HG02623 (cell line): ENCODE measurements around the gene SLC40A1.

Source experiments
- ATAC-seq: cut with Tn5 transposase; IDR thresholded peaks from one replicate; pipeline ENCODE4 v1.9.1; 2021; ENCODE audit warnings: moderate library complexity; ENCODE audit not compliant: unreplicated experiment

Gene SLC40A1

DNA sequence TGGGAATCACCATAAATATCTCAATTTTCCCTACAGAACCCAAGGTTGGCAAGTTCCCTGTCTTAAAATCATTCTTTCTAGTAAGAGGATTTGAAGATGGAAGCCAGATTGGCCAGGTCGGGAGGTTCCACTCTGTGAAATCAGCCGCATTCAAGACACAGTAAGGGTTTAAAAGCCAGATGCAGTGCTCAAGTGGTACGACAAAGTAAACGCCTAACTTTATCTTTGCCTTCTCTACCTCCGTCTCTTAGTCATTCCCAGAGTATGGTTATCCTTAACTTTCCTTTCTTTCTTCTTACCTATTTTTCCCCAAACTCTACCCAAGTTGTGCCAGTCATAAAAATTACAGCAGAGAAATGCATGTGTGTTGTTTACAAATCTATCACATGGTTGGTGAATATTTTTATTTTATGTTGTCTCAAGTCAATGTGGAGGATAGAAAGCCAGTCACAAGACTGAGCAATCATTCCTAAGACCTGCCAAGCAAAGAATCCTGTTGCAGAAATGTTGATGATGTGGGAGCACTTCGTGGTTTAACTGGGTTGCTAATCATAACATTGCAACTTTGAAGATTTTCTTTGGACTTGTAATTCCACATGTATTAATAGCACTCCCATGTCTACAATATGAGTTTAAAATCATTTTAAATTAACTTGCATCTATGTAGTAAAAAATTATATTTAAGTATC is 62.6 kb downstream of the SLC40A1 start:
- no peak for ATAC-seq

DNA sequence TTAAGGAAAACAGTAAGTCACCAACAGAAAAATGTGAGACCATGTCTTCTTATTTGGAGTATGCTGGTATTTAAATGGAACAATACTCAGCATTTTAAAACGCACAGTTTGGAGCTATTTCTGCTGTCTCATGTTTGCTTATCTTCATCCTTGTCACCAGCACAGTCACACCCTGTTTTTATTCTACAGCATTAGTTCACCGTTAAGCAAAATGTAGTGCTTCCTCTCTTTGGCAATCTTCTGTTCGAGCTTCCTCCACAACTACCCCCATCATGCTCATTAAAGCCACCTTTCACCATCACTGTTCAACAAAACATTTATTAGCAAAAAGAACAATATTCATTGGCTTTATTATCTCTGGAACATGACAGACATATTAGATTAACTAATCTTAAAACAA is 64.0 kb downstream of the SLC40A1 start:
- no peak for ATAC-seq

DNA sequence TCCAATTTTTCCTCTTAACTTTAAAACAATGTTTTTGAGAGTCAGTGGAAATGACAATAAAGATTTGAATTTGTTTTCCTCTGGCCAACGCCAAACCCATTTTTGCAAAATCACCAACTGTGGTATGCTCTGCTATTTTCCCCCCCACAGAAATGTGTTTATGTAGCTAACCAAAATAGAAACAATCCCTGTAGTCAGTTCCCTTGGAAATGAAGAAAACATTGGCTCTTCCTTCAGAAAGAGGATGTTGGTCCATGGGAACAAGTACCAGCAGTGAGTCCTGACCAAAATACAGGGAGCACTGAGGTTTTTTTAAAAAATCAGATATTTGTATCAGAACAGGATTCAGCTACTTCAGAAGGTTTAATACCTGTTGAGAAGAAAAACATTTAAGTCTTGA is 65.3 kb downstream of the SLC40A1 start:
- ATAC-seq, result no peak

DNA sequence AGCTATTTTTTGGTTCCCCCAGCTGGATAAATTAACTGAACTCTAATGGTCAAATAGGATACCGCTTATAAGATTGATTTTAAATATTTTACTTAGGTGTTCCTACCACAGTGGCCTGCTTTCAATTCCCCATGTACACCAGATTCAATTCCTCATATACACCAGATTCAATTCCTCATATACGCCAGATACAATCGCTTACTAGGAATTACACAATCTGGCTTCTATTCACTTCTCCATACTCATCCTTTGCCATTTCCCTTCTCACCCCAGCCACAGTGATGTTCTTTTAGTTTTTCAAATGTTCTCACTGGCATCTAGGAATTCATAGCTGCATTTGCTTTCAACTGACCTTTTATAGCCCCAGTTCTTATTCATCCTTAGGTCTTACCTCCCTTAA is 66.5 kb downstream of the SLC40A1 start:
- no peak for ATAC-seq

DNA sequence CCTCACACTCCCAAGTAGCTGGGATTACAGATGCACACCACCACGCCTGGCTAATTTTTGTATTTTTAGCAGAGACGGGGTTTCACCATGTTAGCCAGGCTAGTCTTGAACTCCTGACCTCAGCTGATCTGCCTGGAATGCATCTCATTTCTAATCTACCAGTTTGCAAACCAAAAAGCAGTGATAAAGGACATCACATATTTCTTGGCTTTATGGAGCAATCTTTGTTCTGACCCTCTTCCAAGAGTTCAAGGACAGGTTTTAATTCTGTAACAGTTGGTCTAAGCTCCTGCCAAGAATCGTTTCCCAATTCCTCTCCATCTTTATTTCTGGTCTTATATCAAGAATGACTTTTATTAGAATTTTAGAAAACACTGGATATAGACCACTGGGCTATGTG is 67.7 kb downstream of the SLC40A1 start:
- ATAC-seq, result no peak

DNA sequence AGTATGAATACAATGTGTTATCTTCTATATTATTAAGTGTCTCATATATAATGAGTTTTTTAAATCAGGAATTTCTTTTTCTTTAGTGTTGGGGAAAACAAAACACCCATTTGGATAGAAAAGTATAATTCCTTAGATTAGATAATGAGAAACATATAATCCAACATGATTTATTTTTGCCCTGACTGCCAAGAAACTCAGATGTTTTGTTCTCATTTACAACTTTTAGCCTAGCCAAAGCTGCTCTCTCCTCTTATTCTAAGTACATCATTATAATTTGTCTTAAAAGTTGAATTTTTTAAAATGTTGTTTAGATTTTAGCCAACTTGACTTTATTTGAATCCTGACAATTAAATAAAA is 68.6 kb downstream of the SLC40A1 start:
- no peak for ATAC-seq

DNA sequence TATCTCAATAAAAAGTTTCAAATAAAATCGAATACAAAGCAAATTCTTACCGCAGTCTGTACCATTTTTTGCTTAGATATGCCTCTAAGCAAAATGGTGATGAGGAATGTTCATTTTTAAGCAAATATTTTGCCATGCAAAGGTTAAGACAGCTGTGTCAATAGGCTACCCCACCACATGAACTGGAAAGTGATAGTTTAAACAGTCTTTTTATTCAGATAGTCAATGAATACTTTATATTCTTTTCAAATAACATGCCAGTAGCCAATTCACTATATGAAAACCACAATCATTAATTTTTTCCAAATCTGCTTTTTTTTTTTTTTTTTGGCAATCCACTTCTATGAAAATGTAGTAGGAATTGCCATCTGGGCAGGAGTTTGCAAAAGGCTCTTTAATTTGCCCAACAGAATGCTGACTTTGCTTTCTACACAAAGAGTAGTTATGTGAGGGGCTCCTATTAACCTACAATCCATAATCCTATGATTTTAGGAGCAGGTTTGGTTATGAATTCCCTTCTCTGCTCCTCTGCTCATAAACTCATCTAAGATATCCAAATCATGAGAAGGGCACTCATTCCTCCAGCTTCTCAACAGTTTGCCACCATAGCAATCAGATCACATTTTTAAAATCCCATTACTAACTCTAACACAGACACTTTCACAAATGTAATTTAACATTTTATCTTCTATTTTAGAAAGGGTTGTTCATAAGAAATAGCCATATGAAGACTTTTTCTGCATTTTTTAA is 69.2 kb downstream of the SLC40A1 start:
- no peak for ATAC-seq
